ENCODE data around the gene PTPN7. TPM values are rescaled to one million over a fixed set of nuclear protein-coding genes. Genes with fewer than 3 reads are reported as not detected.

PTPN7 gene
- total RNA-seq, 1 donor from 2014 or later: 1.3 TPM

DNA sequence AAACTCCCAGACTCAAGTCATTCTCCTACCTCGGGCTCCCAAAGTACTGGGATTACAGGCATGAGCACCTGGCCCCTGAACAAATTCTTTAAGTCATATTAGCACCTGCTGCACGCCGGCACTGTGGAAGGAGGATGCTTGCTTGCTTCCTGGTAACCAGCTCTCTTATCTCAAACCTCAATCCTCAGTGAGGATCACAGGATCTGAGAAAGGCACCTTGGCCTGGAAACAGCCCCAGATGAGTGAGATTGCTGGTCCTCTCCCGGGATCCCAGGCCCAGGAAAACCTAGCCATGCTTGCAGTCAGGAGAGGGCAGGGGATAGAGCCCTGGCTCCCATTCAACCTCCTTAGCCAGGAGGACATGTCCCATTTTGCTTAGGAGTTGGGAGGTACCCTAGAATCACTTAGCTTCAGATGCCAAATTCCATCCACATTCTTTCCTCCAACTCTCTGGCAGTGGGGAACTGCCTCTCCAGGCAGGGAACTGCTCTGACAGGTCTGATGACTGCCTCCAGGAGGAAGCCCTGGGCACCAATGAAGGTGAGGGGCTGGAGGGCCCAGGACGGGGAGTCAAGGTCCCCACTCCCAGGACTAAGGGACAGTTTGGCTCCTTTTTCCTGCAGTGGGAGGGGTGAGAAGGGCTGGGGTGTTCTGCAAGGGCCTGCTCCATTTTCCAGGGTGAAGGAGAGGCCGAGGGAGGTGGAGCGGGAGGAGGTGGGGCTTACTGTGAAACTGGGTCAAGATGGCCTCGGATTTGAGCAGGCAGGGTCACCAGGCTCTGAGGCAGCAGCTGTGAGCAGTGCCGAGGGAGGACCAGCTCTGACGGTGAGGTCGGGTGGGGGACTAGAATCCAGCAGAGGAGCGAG is 28.2 kb downstream of the PTPN7 start:
- TF ChIP-seq CTCF (IDR thresholded peaks at IDR 0.05; ENCODE audit: unreplicated experiment): no peak
- Mint-ChIP-seq H3K9me3 (ENCODE audit: unreplicated experiment) (no peaks in the 10 kb centered on the region), H3K4me3 (ENCODE audit: unreplicated experiment) (no peak overlapping the region), H3K27ac (ENCODE audit: unreplicated experiment) (no peak overlapping the region), H3K27me3 (ENCODE audit: unreplicated experiment) (peaks cover 5% of the 10 kb centered on the region), H3K36me3 (ENCODE audit: low read depth, unreplicated experiment) (peaks cover 10% of the 10 kb centered on the region), H3K4me1 (ENCODE audit: unreplicated experiment) (no peaks in the 10 kb centered on the region)
- no peak for DNase-seq (ENCODE audit: low spot score)

DNA sequence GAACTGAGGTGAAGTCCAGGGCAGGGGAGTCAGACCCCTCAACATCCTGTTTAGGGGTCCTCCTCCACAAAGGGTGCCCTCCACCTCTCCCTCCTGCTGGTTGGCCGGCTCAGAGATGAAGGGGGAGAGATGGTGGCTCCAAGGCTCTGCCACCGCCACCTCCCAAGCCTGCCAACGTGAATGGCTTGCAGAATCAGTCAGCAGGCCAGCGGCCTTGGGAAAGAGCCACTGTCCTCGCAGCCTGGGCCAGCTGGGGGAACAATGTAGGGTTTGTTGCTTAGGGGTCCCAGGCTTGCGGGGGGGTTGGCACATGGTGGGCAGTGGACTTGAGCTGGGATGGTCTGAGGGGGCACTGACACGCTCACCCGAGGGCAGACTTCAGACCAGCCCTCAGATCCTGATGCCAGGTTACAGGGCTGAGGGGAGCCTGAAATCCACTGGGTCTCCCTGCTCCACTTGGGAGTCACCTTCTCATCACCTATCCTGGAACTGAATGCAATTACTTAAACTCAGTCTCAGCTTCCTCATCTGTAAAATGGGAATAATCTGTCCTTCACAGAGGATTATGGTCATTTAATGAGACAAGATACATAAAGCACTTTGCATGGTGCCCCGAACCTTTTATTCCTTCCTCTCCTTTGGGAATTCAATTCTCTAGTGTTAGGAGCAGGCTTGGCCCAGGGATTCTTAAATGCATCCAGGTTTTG is 29.4 kb downstream of the PTPN7 start:
- Mint-ChIP-seq H3K27me3 (ENCODE audit: unreplicated experiment) (peaks cover 6% of the 10 kb centered on the region), H3K4me3 (ENCODE audit: unreplicated experiment) (no peak overlapping the region), H3K27ac (ENCODE audit: unreplicated experiment) (no peak overlapping the region), H3K36me3 (ENCODE audit: low read depth, unreplicated experiment) (peaks cover 10% of the 10 kb centered on the region), H3K9me3 (ENCODE audit: unreplicated experiment) (no peaks in the 10 kb centered on the region), H3K4me1 (ENCODE audit: unreplicated experiment) (peaks cover 10% of the 10 kb centered on the region)
- DNase-seq (ENCODE audit: low spot score): no peak
- no peak for TF ChIP-seq CTCF (IDR thresholded peaks at IDR 0.05; ENCODE audit: unreplicated experiment)

- Mint-ChIP-seq H3K27me3 (ENCODE audit: unreplicated experiment) (peaks cover 6% of the 10 kb centered on the region), H3K4me1 (ENCODE audit: unreplicated experiment) (peaks cover 13% of the 10 kb centered on the region), H3K36me3 (ENCODE audit: low read depth, unreplicated experiment) (peaks cover 10% of the 10 kb centered on the region), H3K27ac (ENCODE audit: unreplicated experiment) (no peak overlapping the region), H3K9me3 (ENCODE audit: unreplicated experiment) (no peaks in the 10 kb centered on the region), H3K4me3 (ENCODE audit: unreplicated experiment) (no peak overlapping the region)
- no peak for TF ChIP-seq CTCF (IDR thresholded peaks at IDR 0.05; ENCODE audit: unreplicated experiment)
- DNase-seq (ENCODE audit: low spot score): no peak
Measured at GRCh38 chr1:202130297-202130721, 30.1 kb downstream of the PTPN7 start.

GRCh38 chr1:202129453-202130296 is 30.7 kb downstream of the PTPN7 start:
- Mint-ChIP-seq H3K9me3 (ENCODE audit: unreplicated experiment) (no peaks in the 10 kb centered on the region), H3K36me3 (ENCODE audit: low read depth, unreplicated experiment) (peaks cover 10% of the 10 kb centered on the region), H3K27me3 (ENCODE audit: unreplicated experiment) (peaks cover 6% of the 10 kb centered on the region), H3K4me1 (ENCODE audit: unreplicated experiment) (peaks cover 13% of the 10 kb centered on the region), H3K4me3 (ENCODE audit: unreplicated experiment) (no peak overlapping the region), H3K27ac (ENCODE audit: unreplicated experiment) (no peak overlapping the region)
- no peak for DNase-seq (ENCODE audit: low spot score)
- no peak for TF ChIP-seq CTCF (IDR thresholded peaks at IDR 0.05; ENCODE audit: unreplicated experiment)
